GM12864 (cell line): Measurements from ENCODE around the gene ADGRG1.

ENCODE experiments used
- DNase-seq: peaks from one replicate; pipeline ENCODE4 v3.0.0-alpha.2; 2011; ENCODE audit warnings: low read depth
- H3K4me3 ChIP-seq: 2 replicates; pipeline ENCODE4 v1.5.1; 2011; ENCODE audit warnings: mild to moderate bottlenecking, low read depth, low read length, control low read depth
- CTCF ChIP-seq: IDR thresholded peaks from 2 replicates; pipeline ENCODE4 v1.5.1; 2011; ENCODE audit warnings: low read depth, mild to moderate bottlenecking, moderate library complexity, low read length, control low read depth, inconsistent platforms; ENCODE audit errors: missing control alignments

ADGRG1 gene

GRCh38 chr16:57642160-57643135, 14.0 kb downstream of the ADGRG1 start:
- DNase-seq, result no peak
- no peak overlapping the region for H3K4me3 ChIP-seq
- no peak for TF ChIP-seq CTCF

- no peak overlapping the region for H3K4me3 ChIP-seq
- TF ChIP-seq CTCF, result no peak
- no peak for DNase-seq
Measured at GRCh38 chr16:57643147-57643874, 14.9 kb downstream of the ADGRG1 start.

GRCh38 chr16:57643910-57644309, 15.5 kb downstream of the ADGRG1 start:
- no peak for DNase-seq
- no peak for TF ChIP-seq CTCF
- no peak overlapping the region for H3K4me3 ChIP-seq

GRCh38 chr16:57644383-57645014, 16.1 kb downstream of the ADGRG1 start:
- TF ChIP-seq CTCF, result no peak
- no peak for DNase-seq
- H3K4me3 ChIP-seq, result no peak overlapping the region

- no peak for TF ChIP-seq CTCF
- H3K4me3 ChIP-seq, result no peak overlapping the region
- DNase-seq, result no peak
Measured at GRCh38 chr16:57645169-57645568, 16.7 kb downstream of the ADGRG1 start.

- no peak overlapping the region for H3K4me3 ChIP-seq
- DNase-seq, result no peak
- TF ChIP-seq CTCF, result no peak
Measured at GRCh38 chr16:57645691-57646387, 17.4 kb downstream of the ADGRG1 start.
